Suprapubic skin (tissue), 3 donors: ENCODE data around the gene RGS7.

Source experiments
- CTCF ChIP-seq, 2 donors: fragments of 200-600 bp in 1 of 2; fragments of 450-650 bp in 1 of 2; sonication (generic) in 1 of 2; IDR thresholded peaks; one replicate each; pipeline ENCODE4 v1.5.1; 2016 to 2019; ENCODE audit warnings: antibody characterized with exemption in 2 of 2, mild to moderate bottlenecking in 1 of 2, moderate library complexity in 1 of 2
- EP300 ChIP-seq: sonication (generic); formaldehyde crosslinking; IDR thresholded peaks from one replicate; pipeline ENCODE4 v1.6.1; 2017; ENCODE audit warnings: antibody characterized with exemption

DNA sequence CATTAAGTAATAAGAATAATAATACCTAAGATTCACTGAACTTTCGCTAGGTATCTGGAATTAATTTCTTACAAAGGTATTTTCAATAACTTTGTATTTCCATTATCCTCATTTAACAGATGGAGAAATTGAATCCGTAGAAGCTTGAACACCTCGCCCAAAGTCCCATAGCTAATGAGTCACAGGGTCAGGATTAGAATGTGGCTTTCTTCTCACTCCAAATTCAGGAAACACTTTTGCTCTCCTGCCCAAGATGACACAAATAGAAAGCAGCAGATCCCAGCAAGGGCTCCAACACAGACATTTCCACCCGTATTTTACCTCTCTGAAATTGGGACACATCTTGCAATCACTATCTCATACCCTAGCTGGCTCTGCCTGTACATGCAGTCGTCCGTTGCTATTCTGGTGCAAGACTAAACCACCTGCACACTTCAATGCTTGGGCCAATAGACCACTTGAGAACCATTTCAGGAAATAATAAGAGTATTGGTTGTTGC, 619.2 kb downstream of the RGS7 start:
- no peak for TF ChIP-seq EP300
- TF ChIP-seq CTCF (IDR thresholded peaks at IDR 0.05) = no peak
